ENCODE measurements around the gene TRPM7. TPM values are rescaled to one million over a fixed set of nuclear protein-coding genes. Genes with fewer than 3 reads are reported as not detected.
"Not testable (repeated sequence)": the region's sequence is repeated elsewhere in the genome, so short reads cannot be mapped to it uniquely, and the experiment has no call there.

Gene TRPM7, protein sequence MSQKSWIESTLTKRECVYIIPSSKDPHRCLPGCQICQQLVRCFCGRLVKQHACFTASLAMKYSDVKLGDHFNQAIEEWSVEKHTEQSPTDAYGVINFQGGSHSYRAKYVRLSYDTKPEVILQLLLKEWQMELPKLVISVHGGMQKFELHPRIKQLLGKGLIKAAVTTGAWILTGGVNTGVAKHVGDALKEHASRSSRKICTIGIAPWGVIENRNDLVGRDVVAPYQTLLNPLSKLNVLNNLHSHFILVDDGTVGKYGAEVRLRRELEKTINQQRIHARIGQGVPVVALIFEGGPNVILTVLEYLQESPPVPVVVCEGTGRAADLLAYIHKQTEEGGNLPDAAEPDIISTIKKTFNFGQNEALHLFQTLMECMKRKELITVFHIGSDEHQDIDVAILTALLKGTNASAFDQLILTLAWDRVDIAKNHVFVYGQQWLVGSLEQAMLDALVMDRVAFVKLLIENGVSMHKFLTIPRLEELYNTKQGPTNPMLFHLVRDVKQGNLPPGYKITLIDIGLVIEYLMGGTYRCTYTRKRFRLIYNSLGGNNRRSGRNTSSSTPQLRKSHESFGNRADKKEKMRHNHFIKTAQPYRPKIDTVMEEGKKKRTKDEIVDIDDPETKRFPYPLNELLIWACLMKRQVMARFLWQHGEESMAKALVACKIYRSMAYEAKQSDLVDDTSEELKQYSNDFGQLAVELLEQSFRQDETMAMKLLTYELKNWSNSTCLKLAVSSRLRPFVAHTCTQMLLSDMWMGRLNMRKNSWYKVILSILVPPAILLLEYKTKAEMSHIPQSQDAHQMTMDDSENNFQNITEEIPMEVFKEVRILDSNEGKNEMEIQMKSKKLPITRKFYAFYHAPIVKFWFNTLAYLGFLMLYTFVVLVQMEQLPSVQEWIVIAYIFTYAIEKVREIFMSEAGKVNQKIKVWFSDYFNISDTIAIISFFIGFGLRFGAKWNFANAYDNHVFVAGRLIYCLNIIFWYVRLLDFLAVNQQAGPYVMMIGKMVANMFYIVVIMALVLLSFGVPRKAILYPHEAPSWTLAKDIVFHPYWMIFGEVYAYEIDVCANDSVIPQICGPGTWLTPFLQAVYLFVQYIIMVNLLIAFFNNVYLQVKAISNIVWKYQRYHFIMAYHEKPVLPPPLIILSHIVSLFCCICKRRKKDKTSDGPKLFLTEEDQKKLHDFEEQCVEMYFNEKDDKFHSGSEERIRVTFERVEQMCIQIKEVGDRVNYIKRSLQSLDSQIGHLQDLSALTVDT (N-terminal part only)
- total RNA-seq = 23.4 and 31.8 TPM in 2 replicates

DNA sequence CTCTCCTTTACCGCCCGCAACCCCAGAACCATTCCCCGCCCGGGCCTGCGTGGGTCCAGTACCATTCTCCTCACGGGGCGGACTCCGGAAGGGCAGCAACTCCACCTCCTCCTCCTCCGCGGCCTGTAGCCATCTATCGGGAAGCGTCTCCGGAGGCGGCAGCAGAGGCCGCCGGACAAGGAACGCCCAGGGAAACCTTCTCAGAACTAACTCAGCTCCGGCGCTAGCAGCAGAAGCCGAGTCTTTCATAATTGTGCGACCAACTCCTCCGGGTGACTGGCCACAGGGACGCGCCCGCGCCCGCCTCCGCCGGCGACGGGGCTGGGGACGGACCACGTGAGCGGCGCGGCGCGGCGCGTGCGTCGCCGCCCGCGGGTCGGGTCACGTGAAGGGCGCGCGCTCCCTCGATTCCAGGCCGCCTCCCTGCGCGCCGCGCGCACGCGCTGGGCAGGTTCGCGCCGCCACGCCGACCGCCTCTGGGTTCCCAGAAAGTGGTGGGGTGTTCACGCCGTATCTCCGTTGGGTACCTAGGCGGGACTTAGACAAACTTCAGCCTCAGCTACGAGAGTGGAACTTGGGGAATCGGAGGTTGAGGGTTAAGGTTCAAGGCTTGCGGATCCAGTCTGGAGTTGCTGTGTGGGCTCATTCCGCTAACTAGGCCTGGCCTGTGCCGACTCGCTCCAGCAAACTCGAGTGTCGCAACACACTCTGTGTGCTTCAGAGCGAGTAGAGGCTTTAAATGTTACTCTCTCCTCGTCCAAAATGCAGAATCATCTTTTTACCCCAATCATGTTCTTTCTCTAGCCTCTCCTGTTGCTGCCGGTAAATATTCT lies at the start of gene TRPM7:
TRPM7 (minus strand) TSS at position 329 of the 833 bp plus-strand sequence; CDS start at position 65, 264 bp downstream.
- DNase-seq (ENCODE audit: low read depth, low spot score) = peak; percentile 57

GRCh38 chr15:50735156-50735555 lies 48.6 kb upstream of the TRPM7 start:
- no peak for DNase-seq (ENCODE audit: low read depth, low spot score)

DNA sequence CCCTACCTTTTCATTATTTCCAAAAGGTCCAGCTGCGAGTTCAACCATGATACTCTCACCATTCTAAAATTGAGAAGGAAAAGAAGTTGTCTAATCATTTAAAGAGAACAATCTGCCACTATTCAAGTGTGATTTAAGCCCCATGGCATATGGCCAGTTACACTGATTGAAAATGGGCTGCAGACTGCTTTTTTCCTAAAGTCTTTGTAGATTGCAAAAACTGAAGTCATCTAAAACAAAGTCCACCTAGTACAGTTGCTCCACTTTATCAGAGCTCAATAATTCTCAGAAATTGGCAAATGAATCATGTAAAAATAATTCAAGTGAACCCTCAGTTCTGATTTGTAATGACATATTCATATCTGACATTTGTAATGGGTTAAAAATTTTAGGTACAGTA lies 39.7 kb upstream of the TRPM7 start:
- DNase-seq (ENCODE audit: low read depth, low spot score) = no peak

DNA sequence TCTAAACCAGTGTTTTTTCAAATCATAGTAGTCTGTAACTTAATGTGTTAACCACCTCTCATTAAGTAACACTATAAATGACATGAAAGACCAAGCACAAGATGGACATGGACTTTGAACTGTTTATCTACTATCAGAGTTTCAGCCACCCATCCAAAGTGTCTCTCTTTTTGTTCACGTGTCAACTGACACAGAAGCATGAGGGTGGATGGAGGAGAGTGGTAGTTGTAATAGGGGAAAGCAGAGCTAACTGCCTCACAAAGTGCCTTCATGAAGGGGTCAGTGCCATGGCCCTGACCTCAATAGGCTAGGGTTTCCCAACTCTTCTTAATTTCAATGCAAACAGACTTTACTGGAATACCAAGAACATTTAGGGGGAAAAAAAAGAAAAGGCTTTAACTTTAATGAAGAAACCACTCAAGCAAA lies 32.1 kb upstream of the TRPM7 start:
- no peak for DNase-seq (ENCODE audit: low read depth, low spot score)

DNA sequence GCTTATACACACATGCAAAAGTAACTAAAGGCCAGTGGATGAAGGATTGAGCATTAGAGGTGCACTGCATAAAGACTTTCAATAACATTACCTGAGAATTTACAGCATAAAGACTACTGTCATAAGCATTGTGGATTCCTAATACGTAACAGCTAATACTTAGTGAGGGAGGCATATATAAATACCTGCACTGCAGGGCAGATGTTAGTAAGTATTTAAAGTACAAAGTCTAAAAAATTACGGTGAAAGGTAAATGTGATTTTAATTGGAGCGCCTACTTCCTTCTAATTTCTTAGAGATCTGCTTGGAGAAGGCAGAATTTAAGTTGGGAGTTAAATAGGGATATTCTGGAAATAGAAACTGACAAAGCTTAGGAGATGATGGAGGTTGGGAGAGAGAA lies 25.4 kb upstream of the TRPM7 start:
- no peak for DNase-seq (ENCODE audit: low read depth, low spot score)

DNA sequence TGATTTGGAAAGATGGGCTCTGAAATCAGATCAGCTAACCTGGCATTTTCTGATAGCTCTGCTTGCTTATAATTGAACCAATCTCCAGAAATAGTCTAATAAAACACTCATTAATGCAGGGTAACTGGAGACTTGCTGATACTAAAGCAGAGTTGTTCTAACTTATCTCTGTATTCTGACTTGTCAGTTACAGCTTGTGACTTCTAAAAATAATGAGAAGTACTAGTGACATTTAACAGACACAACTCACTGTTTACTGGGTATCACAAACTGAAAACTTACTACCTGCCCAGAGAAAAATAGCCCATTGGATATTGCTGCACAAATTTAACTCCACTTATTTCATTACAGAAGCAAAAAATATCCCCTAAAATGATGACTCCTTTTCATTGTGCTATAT lies 24.0 kb upstream of the TRPM7 start:
- DNase-seq (ENCODE audit: low read depth, low spot score) = no peak

DNA sequence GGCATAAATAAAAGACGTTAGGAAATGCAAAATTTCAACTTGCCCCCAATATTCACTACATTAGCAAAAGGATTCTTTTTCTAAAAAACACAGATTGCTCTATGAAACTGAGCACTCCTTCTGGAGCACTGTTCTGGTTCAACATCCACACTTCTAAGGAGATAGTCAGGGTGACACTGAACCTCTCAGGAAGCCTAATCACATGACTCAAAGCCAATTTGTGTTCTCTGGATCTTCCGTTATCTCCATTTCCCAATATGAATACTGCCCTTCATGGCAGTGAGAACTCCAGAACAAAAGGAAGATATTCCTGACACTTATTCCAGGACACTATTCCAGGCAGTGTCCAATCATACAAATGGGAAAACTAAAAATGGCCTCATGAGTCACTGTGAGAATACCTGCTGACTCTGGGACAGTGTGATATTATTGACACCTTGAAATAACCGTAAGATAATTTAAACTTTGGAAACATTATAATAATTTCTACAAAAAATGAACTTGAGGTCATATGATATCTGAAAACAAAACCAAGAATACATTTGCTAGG lies 21.4 kb upstream of the TRPM7 start:
- DNase-seq (ENCODE audit: low read depth, low spot score) = no peak

- DNase-seq (ENCODE audit: low read depth, low spot score) = no peak
Observed at GRCh38 chr15:50702762-50703334, 16.3 kb upstream of the TRPM7 start.

GRCh38 chr15:50698101-50698500 lies 11.5 kb upstream of the TRPM7 start:
- no peak for DNase-seq (ENCODE audit: low read depth, low spot score)

- no peak for DNase-seq (ENCODE audit: low read depth, low spot score)
Observed at GRCh38 chr15:50697109-50697797, 10.7 kb upstream of the TRPM7 start.

DNA sequence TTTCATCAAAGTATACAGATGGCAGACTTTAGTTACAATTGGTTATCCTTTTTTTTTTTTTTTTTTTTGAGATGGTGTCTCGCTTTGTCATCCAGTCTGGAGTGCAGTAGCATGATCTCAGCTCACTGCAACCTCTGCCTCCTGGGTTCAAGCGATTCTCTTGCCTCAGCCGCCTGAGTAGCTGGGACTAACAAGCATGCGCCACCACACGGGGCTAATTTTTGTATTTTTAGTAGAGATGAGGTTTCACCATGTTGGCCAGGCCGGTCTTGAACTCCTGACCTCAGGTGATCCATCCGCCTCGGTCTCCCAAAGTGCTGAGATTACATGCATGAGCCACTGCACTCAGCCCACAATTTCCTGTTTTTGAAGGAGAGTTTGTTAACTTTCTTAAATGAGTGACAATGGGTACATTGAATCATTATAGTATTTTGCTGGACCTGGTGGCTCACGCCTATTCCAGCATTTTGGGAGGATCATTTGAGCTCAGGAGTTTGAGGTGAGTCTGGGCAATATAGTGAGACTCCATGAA lies 8.1 kb upstream of the TRPM7 start:
- not testable (repeated sequence) for DNase-seq (ENCODE audit: low read depth, low spot score)

DNA sequence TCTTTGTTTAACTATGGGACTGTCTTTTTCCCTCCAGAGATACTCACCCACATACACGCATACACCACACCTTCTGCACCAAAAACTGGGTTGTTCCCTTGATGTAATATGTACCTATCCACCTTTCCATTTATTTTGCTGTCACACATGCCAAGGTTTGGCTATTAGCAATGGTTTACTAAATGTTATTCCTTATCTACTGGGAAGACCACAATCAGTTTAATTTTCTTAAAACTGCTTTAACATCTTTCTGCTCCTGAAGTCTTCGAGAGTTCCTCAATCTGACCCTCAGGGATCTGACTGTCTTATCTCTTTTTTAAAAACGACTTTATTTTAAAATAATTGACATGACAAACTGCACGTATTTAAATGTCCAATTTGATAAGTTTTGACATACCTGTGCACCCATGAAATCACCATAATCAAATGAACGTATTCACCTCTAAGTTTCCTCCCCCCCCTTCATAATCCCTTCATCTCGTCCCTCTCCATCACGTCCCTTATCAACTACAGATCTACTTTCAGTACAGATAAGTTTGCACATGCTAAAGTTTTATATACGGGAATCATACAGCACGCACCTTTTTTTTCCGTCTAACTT lies 805 bp upstream of the TRPM7 start:
- DNase-seq (ENCODE audit: low read depth, low spot score) = no peak

GRCh38 chr15:50685976-50686468 lies 575 bp downstream of the TRPM7 start:
- no peak for DNase-seq (ENCODE audit: low read depth, low spot score)

- no peak for DNase-seq (ENCODE audit: low read depth, low spot score)
Observed at GRCh38 chr15:50685191-50685975, 1.2 kb downstream of the TRPM7 start.

- DNase-seq (ENCODE audit: low read depth, low spot score) = no peak
Observed at GRCh38 chr15:50681467-50681866, 5.1 kb downstream of the TRPM7 start.

- DNase-seq (ENCODE audit: low read depth, low spot score) = no peak
Observed at GRCh38 chr15:50676799-50677483, 9.7 kb downstream of the TRPM7 start.

GRCh38 chr15:50675535-50676144 lies 11.0 kb downstream of the TRPM7 start:
- no peak for DNase-seq (ENCODE audit: low read depth, low spot score)
